ENCODE data around the gene ZNF346.

Gene ZNF346

DNA sequence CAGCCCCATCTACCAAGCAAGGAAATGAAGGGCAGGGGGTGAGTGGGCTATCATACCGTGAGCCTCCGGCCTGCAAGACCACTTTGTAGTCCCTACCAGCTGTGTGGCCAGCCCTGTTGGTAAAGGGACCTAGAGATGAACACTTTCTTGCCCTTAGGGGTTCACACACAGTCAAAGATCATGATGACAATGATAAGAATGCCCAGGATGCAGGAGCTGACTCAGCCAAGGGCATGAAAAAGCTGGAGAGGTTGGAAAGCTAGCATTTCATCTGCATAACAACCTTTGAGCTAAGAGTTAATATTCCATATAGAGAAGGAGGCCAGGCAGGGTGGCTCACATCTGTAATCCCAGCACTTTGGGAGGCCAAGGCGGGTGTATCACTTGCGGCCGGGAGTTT lies 45.0 kb downstream of the ZNF346 start:
- H3K9me3 Mint-ChIP-seq: no peaks in the 10 kb centered on the region
- peaks cover 3% of the 10 kb centered on the region for H3K4me1 Mint-ChIP-seq (ENCODE audit: low read depth)
- H3K27ac Mint-ChIP-seq: no peak overlapping the region
- no peak overlapping the region for H3K4me3 Mint-ChIP-seq
- H3K27me3 Mint-ChIP-seq (ENCODE audit: low read depth): no peaks in the 10 kb centered on the region
- H3K36me3 Mint-ChIP-seq (ENCODE audit: low read depth): peaks cover 9% of the 10 kb centered on the region

- Mint-ChIP-seq H3K4me3 (no peak overlapping the region), H3K27me3 (ENCODE audit: low read depth) (no peaks in the 10 kb centered on the region), H3K27ac (no peak overlapping the region)
These were observed 48.2 kb downstream of the ZNF346 start for GRCh38 chr5:177070536-177071191.

DNA sequence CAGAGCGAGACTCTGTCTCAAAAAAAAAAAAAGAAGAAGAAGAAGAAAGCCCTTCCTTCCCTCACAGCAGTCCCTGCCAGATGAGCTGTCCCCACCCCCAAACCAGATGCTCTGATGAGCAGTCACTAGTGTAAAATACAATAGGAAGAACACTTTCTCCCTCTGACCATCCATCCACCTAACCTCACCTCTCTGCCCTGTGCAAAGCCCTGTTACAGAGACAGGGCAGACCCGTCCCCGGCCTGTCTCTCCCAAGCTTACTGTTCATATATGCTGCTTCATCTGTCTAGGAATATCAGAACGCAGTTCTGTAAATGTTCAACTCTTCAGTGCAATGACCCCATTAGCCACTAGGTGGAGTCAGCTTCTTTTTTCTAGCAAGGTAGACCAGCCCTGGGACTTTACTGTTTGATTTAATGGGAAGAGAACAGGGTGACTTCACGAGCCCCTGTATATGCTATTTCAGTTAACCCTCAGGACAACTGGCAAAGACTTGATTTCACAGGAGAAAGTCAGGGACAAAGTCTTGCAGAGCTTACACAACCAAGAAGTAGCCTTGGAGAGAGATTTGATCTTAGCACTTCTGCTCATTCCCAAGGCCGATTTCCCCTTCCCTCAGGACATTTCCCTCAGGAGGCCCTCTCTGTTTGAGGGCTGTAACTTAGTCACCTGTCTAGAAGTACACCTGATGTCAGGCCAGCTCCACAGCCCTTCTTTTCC lies 49.3 kb downstream of the ZNF346 start:
- Mint-ChIP-seq H3K9me3 (no peaks in the 10 kb centered on the region), H3K27ac (no peak overlapping the region), H3K36me3 (ENCODE audit: low read depth) (peaks cover 6% of the 10 kb centered on the region), H3K27me3 (ENCODE audit: low read depth) (no peaks in the 10 kb centered on the region), H3K4me3 (no peak overlapping the region), H3K4me1 (ENCODE audit: low read depth) (peaks cover 3% of the 10 kb centered on the region)

More at GRCh38 chr5:177070536-177071191, 48.2 kb downstream of the ZNF346 start:
- Mint-ChIP-seq H3K36me3 (ENCODE audit: low read depth) (peaks cover 3% of the 10 kb centered on the region), H3K9me3 (no peaks in the 10 kb centered on the region), H3K4me1 (ENCODE audit: low read depth) (peaks cover 3% of the 10 kb centered on the region)

- peaks cover 4% of the 10 kb centered on the region for H3K36me3 Mint-ChIP-seq (ENCODE audit: low read depth)
- H3K9me3 Mint-ChIP-seq: no peaks in the 10 kb centered on the region
- no peaks in the 10 kb centered on the region for H3K4me1 Mint-ChIP-seq (ENCODE audit: low read depth)
- no peak overlapping the region for H3K27ac Mint-ChIP-seq
- no peak overlapping the region for H3K4me3 Mint-ChIP-seq
- H3K27me3 Mint-ChIP-seq (ENCODE audit: low read depth): peaks cover under 1% of the 10 kb centered on the region
These were observed 54.8 kb downstream of the ZNF346 start for GRCh38 chr5:177077335-177077734.

GRCh38 chr5:177079606-177080005 lies 57.1 kb downstream of the ZNF346 start:
- Mint-ChIP-seq H3K4me3 (no peak overlapping the region), H3K36me3 (ENCODE audit: low read depth) (peaks cover 4% of the 10 kb centered on the region), H3K4me1 (ENCODE audit: low read depth) (no peaks in the 10 kb centered on the region), H3K27ac (no peak overlapping the region), H3K9me3 (no peaks in the 10 kb centered on the region), H3K27me3 (ENCODE audit: low read depth) (peaks cover 13% of the 10 kb centered on the region)

- H3K4me1 Mint-ChIP-seq (ENCODE audit: low read depth): no peaks in the 10 kb centered on the region
- H3K27ac Mint-ChIP-seq: no peak overlapping the region
- H3K4me3 Mint-ChIP-seq: no peak overlapping the region
- peaks cover 4% of the 10 kb centered on the region for H3K36me3 Mint-ChIP-seq (ENCODE audit: low read depth)
- peaks cover 18% of the 10 kb centered on the region for H3K27me3 Mint-ChIP-seq (ENCODE audit: low read depth)
- no peaks in the 10 kb centered on the region for H3K9me3 Mint-ChIP-seq
These were observed 57.8 kb downstream of the ZNF346 start for GRCh38 chr5:177080265-177080664.

GRCh38 chr5:177081859-177082258 lies 59.4 kb downstream of the ZNF346 start:
- Mint-ChIP-seq H3K4me1 (ENCODE audit: low read depth) (peaks cover 4% of the 10 kb centered on the region), H3K9me3 (no peaks in the 10 kb centered on the region), H3K27ac (no peak overlapping the region), H3K36me3 (ENCODE audit: low read depth) (no peaks in the 10 kb centered on the region), H3K27me3 (ENCODE audit: low read depth) (peaks cover 26% of the 10 kb centered on the region), H3K4me3 (no peak overlapping the region)

DNA sequence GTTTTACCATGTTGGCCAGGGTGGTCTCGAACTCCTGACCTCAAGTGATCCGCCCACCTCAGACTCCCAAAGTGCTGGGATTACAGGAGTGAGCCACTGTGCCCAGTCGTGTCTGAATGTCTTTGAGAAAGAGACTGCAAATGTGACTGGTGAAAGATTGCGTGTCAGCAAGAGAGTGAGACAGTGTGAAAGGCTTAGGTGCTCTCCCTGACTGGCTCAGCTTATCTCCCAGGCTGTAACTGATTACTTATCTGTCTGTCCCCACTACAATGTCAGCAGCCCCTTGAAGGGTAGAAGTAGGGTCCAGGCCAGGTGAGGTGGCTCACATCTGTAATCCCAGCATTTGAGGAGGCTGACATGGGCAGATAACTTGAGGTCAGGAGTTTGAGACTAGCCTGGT lies 60.9 kb downstream of the ZNF346 start:
- H3K4me1 Mint-ChIP-seq (ENCODE audit: low read depth): peaks cover 6% of the 10 kb centered on the region
- no peak overlapping the region for H3K27ac Mint-ChIP-seq
- peaks cover 35% of the 10 kb centered on the region for H3K27me3 Mint-ChIP-seq (ENCODE audit: low read depth)
- H3K4me3 Mint-ChIP-seq: no peak overlapping the region
- H3K36me3 Mint-ChIP-seq (ENCODE audit: low read depth): no peaks in the 10 kb centered on the region
- H3K9me3 Mint-ChIP-seq: no peaks in the 10 kb centered on the region

DNA sequence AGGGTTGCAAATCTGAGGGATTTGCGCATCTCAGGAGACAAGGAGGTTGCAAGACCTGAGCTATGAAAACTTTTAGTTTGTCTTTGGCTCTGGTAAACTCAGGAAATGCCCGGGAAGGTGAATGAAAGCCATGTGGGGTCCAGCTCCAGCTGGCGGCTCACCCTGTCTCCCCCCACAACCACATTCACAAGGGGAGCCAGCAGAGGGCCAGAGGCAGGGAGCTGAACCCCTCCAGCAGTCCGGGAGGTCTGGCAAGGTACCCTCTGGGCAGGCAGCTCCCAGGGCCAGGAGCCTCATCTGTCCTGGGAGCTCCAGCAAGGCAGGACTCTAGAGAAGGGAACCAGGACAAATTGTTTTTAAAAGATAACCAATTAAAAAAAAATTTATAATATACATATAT lies 61.7 kb downstream of the ZNF346 start:
- peaks cover 35% of the 10 kb centered on the region for H3K27me3 Mint-ChIP-seq (ENCODE audit: low read depth)
- no peaks in the 10 kb centered on the region for H3K9me3 Mint-ChIP-seq
- no peak overlapping the region for H3K27ac Mint-ChIP-seq
- H3K4me3 Mint-ChIP-seq: no peak overlapping the region
- no peaks in the 10 kb centered on the region for H3K36me3 Mint-ChIP-seq (ENCODE audit: low read depth)
- peaks cover 10% of the 10 kb centered on the region for H3K4me1 Mint-ChIP-seq (ENCODE audit: low read depth)

DNA sequence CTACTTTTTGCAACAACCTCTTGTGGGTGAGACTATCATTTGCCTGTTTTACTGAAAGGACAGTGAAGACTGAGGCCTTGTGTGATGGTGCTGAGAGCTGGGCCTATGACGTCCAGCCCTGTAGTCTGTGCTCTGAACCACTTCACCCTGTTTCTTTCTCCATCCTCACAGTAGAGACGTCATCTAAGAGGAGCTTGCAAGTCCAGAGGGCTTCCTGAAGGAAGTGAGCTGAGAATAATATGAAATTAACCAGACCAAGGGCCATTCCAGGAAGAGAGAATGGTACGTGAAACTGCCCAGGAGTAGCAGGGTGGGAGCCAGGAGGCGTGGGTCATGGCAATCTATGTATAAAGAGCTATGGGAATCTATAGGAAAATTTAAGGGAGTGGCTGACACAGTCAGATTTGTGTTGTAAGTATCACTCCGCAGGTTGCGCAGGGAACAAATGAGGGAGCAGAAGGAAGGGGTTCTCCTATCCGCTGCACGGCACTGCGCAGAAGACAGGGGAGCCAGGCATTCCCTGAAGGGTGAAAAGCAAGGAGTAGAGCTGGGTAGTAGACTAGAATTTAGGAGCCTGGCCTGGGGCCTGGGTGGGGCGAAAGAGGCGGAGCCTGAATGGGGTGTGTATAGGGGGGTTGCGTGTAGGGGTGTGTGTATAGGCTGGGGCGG lies 63.6 kb downstream of the ZNF346 start:
- Mint-ChIP-seq H3K36me3 (ENCODE audit: low read depth) (no peaks in the 10 kb centered on the region), H3K27ac (no peak overlapping the region), H3K27me3 (ENCODE audit: low read depth) (peaks cover 35% of the 10 kb centered on the region), H3K4me1 (ENCODE audit: low read depth) (peaks cover 10% of the 10 kb centered on the region), H3K9me3 (no peaks in the 10 kb centered on the region), H3K4me3 (peak overlapping the region; percentile 62)

- Mint-ChIP-seq H3K4me3 (peak within 1 kb of the TSS; percentile 62), H3K27me3 (ENCODE audit: low read depth) (peaks cover 35% of the 10 kb centered on the region), H3K4me1 (ENCODE audit: low read depth) (peaks cover 10% of the 10 kb centered on the region), H3K27ac (no peak within 1 kb of the TSS), H3K9me3 (no peaks in the 10 kb centered on the region), H3K36me3 (ENCODE audit: low read depth) (no peaks in the 10 kb centered on the region)
These were observed 64.3 kb downstream of the ZNF346 start, which contains the start of gene FGFR4 for GRCh38 chr5:177086654-177087397. FGFR4 (plus strand) TSS chr5:177086915; CDS start chr5:177089603, 2,688 bp downstream.

- no peaks in the 10 kb centered on the region for H3K9me3 Mint-ChIP-seq
- H3K4me3 Mint-ChIP-seq: peak overlapping the region; percentile 43
- no peak overlapping the region for H3K27ac Mint-ChIP-seq
- peaks cover 33% of the 10 kb centered on the region for H3K27me3 Mint-ChIP-seq (ENCODE audit: low read depth)
- no peaks in the 10 kb centered on the region for H3K36me3 Mint-ChIP-seq (ENCODE audit: low read depth)
- H3K4me1 Mint-ChIP-seq (ENCODE audit: low read depth): peaks cover 10% of the 10 kb centered on the region
These were observed 65.0 kb downstream of the ZNF346 start for GRCh38 chr5:177087398-177088005.

GRCh38 chr5:177089127-177089526 lies 66.6 kb downstream of the ZNF346 start:
- Mint-ChIP-seq H3K4me1 (ENCODE audit: low read depth) (peaks cover 10% of the 10 kb centered on the region), H3K4me3 (no peak overlapping the region)

More at GRCh38 chr5:177089127-177089526, 66.6 kb downstream of the ZNF346 start:
- no peak overlapping the region for H3K27ac Mint-ChIP-seq
- H3K36me3 Mint-ChIP-seq (ENCODE audit: low read depth): no peaks in the 10 kb centered on the region
- no peaks in the 10 kb centered on the region for H3K9me3 Mint-ChIP-seq
- peaks cover 23% of the 10 kb centered on the region for H3K27me3 Mint-ChIP-seq (ENCODE audit: low read depth)
